K562 (cell line): ENCODE measurements around the gene TMEM100. TPM values are rescaled to one million over a fixed set of nuclear protein-coding genes. Genes with fewer than 3 reads are reported as not detected.
A peak's percentile ranks its signal among the peaks of the same experiment; 100 is the strongest.

Source experiments
- ATAC-seq: fragments of 200-7000 bp; cut with Tn5 transposase; 3 replicates; pipeline ENCODE4 v1.9.1; 2020; ENCODE audit warnings: moderate library complexity
- BruUV-seq: library from RNA; stranded (reverse); fragments of 400-500 nt; replicated peaks from 2 replicates; lab custom pipeline; 2021; lab: Mats Ljungman, UMichigan
- CTCF ChIA-PET: fragments of 300-600 bp; formaldehyde crosslinking; extraction: SDS; loops from one replicate; lab custom pipeline; 2021; ENCODE audit warnings: low intra/inter-chr PET ratio; lab: Yijun Ruan, JAX
- POLR2A ChIA-PET: fragments of 300-600, 350-650 bp; sonication (Branson Sonifier 250); formaldehyde crosslinking; extraction: SDS; loops from one replicate; lab custom pipeline; 2021; ENCODE audit warnings: antibody characterized with exemption, inconsistent platforms; lab: Yijun Ruan, JAX
- DNase-seq, 4 experiments: peaks; one replicate each; pipeline versions ENCODE4 v3.0.0 to v3.0.0-alpha.2; 2011 to 2018; ENCODE audit warnings: low spot score in 3 of 4, mixed read lengths in 3 of 4; ENCODE audit errors: extremely low read depth in 1 of 4
- FAIRE-seq: peaks from 2 replicates; lab custom pipeline; 2011; peaks lifted over from hg19 to GRCh38; lab: Jason Lieb, UNC
- H2AFZ ChIP-seq: 2 replicates; pipeline ENCODE4 v1.6.0; 2011; ENCODE audit warnings: low read depth, low read length, control low read depth, inconsistent platforms
- H3K27ac ChIP-seq: fragments of 200-600 bp; 3 replicates; pipeline ENCODE4 v1.8.0; 2011; ENCODE audit warnings: low read depth, mild to moderate bottlenecking, control low read depth, inconsistent platforms, low read length, moderate library complexity, mixed read lengths; ENCODE audit errors: extremely low read depth
- H3K27me3 ChIP-seq, 2 experiments: fragments of 300-600 bp in 1 of 2; 2 replicates in 1 of 2; 3 replicates in 1 of 2; pipeline versions ENCODE4 v1.6.0 to v1.8.0; 2011; ENCODE audit warnings: inconsistent platforms in 2 of 2, low read length in 2 of 2, mild to moderate bottlenecking in 1 of 2, mixed read lengths in 1 of 2, moderate library complexity in 1 of 2; ENCODE audit not compliant: control insufficient read depth in 2 of 2, insufficient read depth in 2 of 2
- H3K36me3 ChIP-seq: fragments of 300-600 bp; 3 replicates; pipeline ENCODE4 v1.8.0; 2011; ENCODE audit warnings: mild to moderate bottlenecking, low read length, inconsistent platforms; ENCODE audit not compliant: control insufficient read depth, insufficient read depth
- H3K4me1 ChIP-seq, 2 experiments: fragments of 200-600 bp in 1 of 2; replicated peaks in 1 of 2; 2 replicates in 1 of 2; 3 replicates in 1 of 2; pipeline versions ENCODE4 v1.5.1 to v1.8.0; 2011; ENCODE audit warnings: inconsistent platforms in 2 of 2, low read length in 2 of 2, mild to moderate bottlenecking in 1 of 2, mixed read lengths in 1 of 2, moderate library complexity in 1 of 2; ENCODE audit not compliant: control insufficient read depth in 2 of 2, insufficient read depth in 2 of 2
- H3K4me2 ChIP-seq: 2 replicates; pipeline ENCODE4 v1.6.1; 2011; ENCODE audit warnings: low read length, control low read depth, inconsistent platforms, mixed read lengths; ENCODE audit not compliant: insufficient read depth
- H3K4me3 ChIP-seq: fragments of 200-600 bp; sonication (generic), shearing (Covaris generic); 2 replicates; pipeline ENCODE4 v1.5.1; 2016; ENCODE audit warnings: control low read depth, inconsistent platforms
- H3K79me2 ChIP-seq: fragments of 200-600 bp; 3 replicates; pipeline ENCODE4 v1.8.0; 2011; ENCODE audit warnings: low read length, inconsistent platforms; ENCODE audit not compliant: control insufficient read depth, insufficient read depth
- H3K9ac ChIP-seq, 2 experiments: 2 replicates each; pipeline versions ENCODE4 v1.6.0 to v1.6.1; 2011; ENCODE audit warnings: low read depth in 2 of 2, low read length in 2 of 2, control low read depth in 1 of 2, inconsistent platforms in 1 of 2, mild to moderate bottlenecking in 1 of 2, mixed read lengths in 1 of 2; ENCODE audit not compliant: insufficient read depth in 1 of 2
- H3K9me1 ChIP-seq: one replicate; pipeline ENCODE4 v1.6.0; 2011; ENCODE audit warnings: inconsistent platforms, mild to moderate bottlenecking, low read length, moderate library complexity; ENCODE audit not compliant: control insufficient read depth, insufficient read depth
- H3K9me3 ChIP-seq: replicated peaks from 2 replicates; pipeline ENCODE4 v1.5.1; 2011; ENCODE audit warnings: low read depth, low read length, inconsistent platforms; ENCODE audit not compliant: control insufficient read depth, insufficient read depth
- H4K20me1 ChIP-seq: replicated peaks from 2 replicates; pipeline ENCODE4 v1.6.1; 2011; ENCODE audit warnings: low read length, inconsistent platforms, mixed read lengths; ENCODE audit not compliant: control insufficient read depth, insufficient read depth
- BCOR ChIP-seq: fragments of 450-650 bp; IDR thresholded peaks from 2 replicates; pipeline ENCODE4 v1.6.1; 2016
- CCAR2 ChIP-seq: fragments of 200-400 bp; formaldehyde crosslinking; IDR thresholded peaks from 2 replicates; pipeline ENCODE4 v1.6.1; 2017; ENCODE audit warnings: mild to moderate bottlenecking, low read depth, low read length
- CTCF ChIP-seq, 3 experiments: IDR thresholded peaks in 2 of 3; conservative IDR thresholded peaks in 1 of 3; 2 replicates each; pipeline ENCODE4 v1.5.1; 2011 to 2012; ENCODE audit warnings: low read length in 3 of 3, mild to moderate bottlenecking in 3 of 3, control low read depth in 2 of 3, improper control_type of control experiment in 1 of 3, inconsistent platforms in 1 of 3, low read depth in 1 of 3, mixed read lengths in 1 of 3, moderate library complexity in 1 of 3; ENCODE audit not compliant: insufficient read depth in 2 of 3
- ELF4 ChIP-seq: fragments of 450-650 bp; formaldehyde crosslinking; IDR thresholded peaks from 2 replicates; pipeline ENCODE4 v1.4.0; 2022; ENCODE audit warnings: missing genetic modification characterization
- ETV1 ChIP-seq: fragments of 450-650 bp; conservative IDR thresholded peaks from 2 replicates; pipeline ENCODE4 v1.6.1; 2016; ENCODE audit warnings: missing genetic modification characterization, control low read depth, low read depth, missing compliant biosample characterization
- MAFF ChIP-seq: IDR thresholded peaks from 2 replicates; pipeline ENCODE4 v1.6.1; 2012; ENCODE audit warnings: low read length, improper control_type of control experiment
- MAFG ChIP-seq: fragments of 450-650 bp; conservative IDR thresholded peaks from 2 replicates; pipeline ENCODE4 v1.6.1; 2016; ENCODE audit warnings: missing genetic modification characterization, missing compliant biosample characterization
- NFIC ChIP-seq: fragments of 450-650 bp; IDR thresholded peaks from 2 replicates; pipeline ENCODE4 v1.6.1; 2017; ENCODE audit warnings: mild to moderate bottlenecking, inconsistent platforms
- PBX2 ChIP-seq, 2 experiments: IDR thresholded peaks in 1 of 2; conservative IDR thresholded peaks in 1 of 2; 2 replicates each; pipeline ENCODE4 v1.6.1; 2016; ENCODE audit warnings: low read depth in 2 of 2, mild to moderate bottlenecking in 1 of 2, missing compliant biosample characterization in 1 of 2, missing genetic modification characterization in 1 of 2, moderate library complexity in 1 of 2
- SLC30A9 ChIP-seq: fragments of 250-450 bp; sonication (Bioruptor Pico); IDR thresholded peaks from 2 replicates; pipeline ENCODE4 v1.8.0; 2022; ENCODE audit warnings: mild to moderate bottlenecking, moderate library complexity
- SOX6 ChIP-seq: fragments of 450-650 bp; IDR thresholded peaks from 2 replicates; pipeline ENCODE4 v1.6.1; 2014; ENCODE audit warnings: mild to moderate bottlenecking
- THRB ChIP-seq: fragments of 450-650 bp; formaldehyde crosslinking; conservative IDR thresholded peaks from 2 replicates; pipeline ENCODE4 v1.4.0; 2022; ENCODE audit warnings: mild to moderate bottlenecking, missing genetic modification characterization
- ZNF212 ChIP-seq: fragments of 450-650 bp; formaldehyde crosslinking; IDR thresholded peaks from 2 replicates; pipeline ENCODE4 v1.4.0; 2020; ENCODE audit warnings: mild to moderate bottlenecking
- WGBS: fragments of 100-300 bp; shearing (Covaris generic); methylation state at CpG from one replicate; pipeline ENCODE4 v1.1.6; 2016; ENCODE audit warnings: low coverage, mixed read lengths; ENCODE audit not compliant: insufficient coverage; ENCODE audit errors: missing lambda C conversion rate; 5-methylcytosine and 5-hydroxymethylcytosine counted together
- in situ Hi-C: fragments of 300-500 bp; cut with MboI; formaldehyde crosslinking; loops from 4 replicates; pipeline ENCODE4 v1.15.0; 2018; ENCODE audit warnings: inconsistent platforms, mixed read lengths
- intact Hi-C: fragments of 100-400 bp; cut with micrococcal nuclease; formaldehyde crosslinking; loops from 2 replicates; pipeline ENCODE4 v1.14.2; 2022
- polyA plus RNA-seq, 8 experiments: library from polyadenylated mRNA; depleted of rRNA in 4 of 8; stranded (reverse) in 5 of 8; unstranded in 3 of 8; fragments of >200 nt; fragmentation: Nextera tagmentation in 2 of 8; fragmentation: Illumina TruSeq in 1 of 8; extraction: Ambion mirVana in 2 of 8; extraction: Trizol in 1 of 8; gene quantifications; 2 replicates each; pipeline versions ENCODE4 v1.2.1 to v1.2.3, GENCODE V29; 2011 to 2014; ENCODE audit warnings: inconsistent platforms in 1 of 8, missing spikeins in 1 of 8
- total RNA-seq, 7 experiments: library from RNA; depleted of rRNA in 6 of 7; stranded (reverse); fragments of >200 nt in 6 of 7; fragmentation: Illumina TruSeq in 2 of 7; extraction: Trizol in 2 of 7; gene quantifications; 2 replicates each; pipeline versions ENCODE4 v1.2.1 to v1.2.3, GENCODE V29; 2011 to 2021; ENCODE audit warnings: low replicate concordance in 1 of 7

TMEM100 gene
- total and polyA plus RNA-seq, 9 of the 15 experiments (the other 6 are each of a cell fraction or from before 2014, with no cell fraction given), result 0.12 to 0.50 (median 0.19) TPM

GRCh38 chr17:55743103-55743679, 20.5 kb upstream of the TMEM100 start (continued):
- no peak for TF ChIP-seq ELF4 (CRISPR knock-in tag)
- peak; percentile 94 for TF ChIP-seq NFIC
- TF ChIP-seq ZNF212 (CRISPR knock-in tag), result no peak
- TF ChIP-seq SOX6, result peak; percentile 72
- no peak for TF ChIP-seq PBX2 (CRISPR knock-in tag; IDR thresholded peaks at IDR 0.05; ENCODE audit: low read depth)
- TF ChIP-seq PBX2 (tag; conservative IDR thresholded peaks at IDR 0.05; ENCODE audit: low read depth), result peak; percentile 21; the same call in 1 of the 2 replicates
- TF ChIP-seq, all 486 proteins: peak for 23

GRCh38 chr17:55742272-55743102, 19.8 kb upstream of the TMEM100 start:
- no peak for FAIRE-seq
- no peaks in the 10 kb centered on the region for H3K79me2 ChIP-seq
- WGBS, result 32% methylated on average over 12 of the region's 12 CpGs
- no TSS peak for BruUV-seq
- no peaks in the 10 kb centered on the region for H3K9me3 ChIP-seq
- H3K4me1 ChIP-seq, result peaks cover 22 to 25% of the 10 kb centered on the region in 2 experiments
- no peak overlapping the region for H3K4me3 ChIP-seq
- peak; percentile 50 for ATAC-seq
- intact Hi-C loops, result no loop called here
- peak overlapping the region; percentile 56 for H2AFZ ChIP-seq
- H3K9me1 ChIP-seq, result no peaks in the 10 kb centered on the region
- no peaks in the 10 kb centered on the region for H3K27me3 ChIP-seq
- ChIA-PET CTCF (interaction anchor here (0.6 to 0.7 kb wide), 3 partner anchors 28 to 972 kb away, joined by 3 to 4 read pairs (median 3); no protein-coding TSS in a partner anchor), POLR2A (interaction anchor here (0.6 to 1.3 kb wide), 4 partner anchors 9 to 534 kb away, joined by 3 to 4 read pairs (median 4); no protein-coding TSS in a partner anchor)
- no peak overlapping the region for H3K9ac ChIP-seq
- DNase-seq, result peak in 1 of 4 experiments; percentile 55
- no peak overlapping the region for H3K27ac ChIP-seq
- in situ Hi-C loops, result no loop called here
- H3K36me3 ChIP-seq, result no peaks in the 10 kb centered on the region
- peak overlapping the region; percentile 14; the same call in 1 of the 2 replicates for H3K4me2 ChIP-seq
- no peaks in the 10 kb centered on the region for H4K20me1 ChIP-seq
- TF ChIP-seq MAFG (tag) (peak; percentile 48; the same call in 1 of the 2 replicates), THRB (CRISPR knock-in tag) (no peak), SLC30A9 (no peak), ETV1 (tag) (no peak), CTCF (IDR thresholded peaks at IDR 0.05 in 2 of 3, conservative IDR thresholded peaks at IDR 0.05 in 1 of 3; ENCODE audit: insufficient read depth in 2 of 3, low read depth in 1 of 3, low read length in 3 of 3) (peak; percentile 37 to 44 (median 38); a peak in 4 of 6 replicates), MAFF (peak; percentile 27; the same call in 1 of the 2 replicates), CCAR2 (no peak), BCOR (0 out of 2 replicates have a peak, but pooled peaks have one; percentile 10)
